ENCODE data around the gene SH3BGRL.
"Not testable (repeated sequence)": the region's sequence is repeated elsewhere in the genome, so short reads cannot be mapped to it uniquely, and the experiment has no call there.

SH3BGRL gene

DNA sequence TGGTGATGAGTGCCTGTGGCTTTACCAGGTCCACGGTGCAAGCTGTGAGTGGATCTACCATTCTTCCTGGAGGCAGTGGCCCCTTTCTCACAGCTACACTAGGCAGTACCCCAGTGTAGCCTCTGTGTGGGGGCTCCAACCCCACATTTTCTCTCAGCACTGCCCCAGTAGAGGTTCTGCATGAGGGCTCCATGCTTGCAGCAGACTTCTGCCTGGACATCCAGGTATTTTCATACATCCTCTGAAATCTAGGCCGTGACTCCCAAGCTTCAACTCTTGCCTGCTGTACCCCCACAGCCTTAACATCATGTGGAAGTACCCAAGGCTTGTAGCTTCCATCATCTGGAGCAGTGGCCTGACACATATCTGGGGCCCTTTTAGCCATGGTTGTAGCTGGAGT is 90.1 kb downstream of the SH3BGRL start:
- FAIRE-seq: no peak
- DNase-seq (ENCODE audit: insufficient read length, low spot score): no peak
- TF ChIP-seq POLR2A (IDR thresholded peaks at IDR 0.05; ENCODE audit: low read depth, low read length): no peak

DNA sequence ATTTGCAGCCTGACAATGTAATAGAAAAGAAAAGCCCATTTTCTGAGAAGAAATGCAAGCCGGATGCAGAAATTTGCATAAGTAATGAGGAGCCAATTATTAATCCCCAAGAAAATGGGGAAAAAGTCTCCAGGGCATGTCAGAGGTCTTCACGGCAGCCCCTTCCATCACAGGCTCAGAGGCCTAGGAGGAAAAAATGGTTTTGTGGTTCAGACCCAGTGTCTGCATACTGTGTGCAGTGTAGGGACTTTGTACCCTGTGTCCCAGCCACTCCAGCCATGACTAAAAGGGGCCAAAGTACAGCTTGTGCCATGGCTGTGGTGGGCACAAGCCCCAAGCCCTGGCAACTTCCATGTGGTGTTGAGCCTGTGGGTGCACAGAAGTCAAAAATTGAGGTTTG is 92.2 kb downstream of the SH3BGRL start:
- no peak for TF ChIP-seq POLR2A (IDR thresholded peaks at IDR 0.05; ENCODE audit: low read depth, low read length)
- DNase-seq (ENCODE audit: insufficient read length, low spot score) (no peak), FAIRE-seq (no peak)

GRCh38 chrX:81301877-81302276 is 100.0 kb downstream of the SH3BGRL start:
- TF ChIP-seq POLR2A (IDR thresholded peaks at IDR 0.05; ENCODE audit: low read depth, low read length): no peak
- DNase-seq (ENCODE audit: insufficient read length, low spot score) (no peak), FAIRE-seq (no peak)

DNA sequence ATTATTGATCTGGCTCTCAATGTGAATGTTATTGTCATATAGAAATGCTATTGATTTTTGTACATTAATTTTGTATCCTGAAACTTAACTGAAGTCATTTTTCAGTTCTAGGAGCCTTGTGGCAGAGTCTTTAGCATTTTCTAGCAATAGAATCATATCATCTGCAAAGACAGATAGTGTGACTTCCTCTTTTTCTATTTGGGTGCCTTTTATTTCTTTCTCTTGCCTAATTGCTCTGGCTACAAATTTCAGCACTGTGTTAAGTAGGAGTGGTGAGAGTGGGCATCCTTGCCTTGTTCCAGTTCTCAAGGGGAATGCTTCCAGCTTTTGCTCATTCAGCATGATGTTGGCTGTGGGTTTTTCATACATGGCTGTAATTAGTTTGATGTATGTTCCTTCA is 102.7 kb downstream of the SH3BGRL start:
- FAIRE-seq: no peak
- DNase-seq (ENCODE audit: insufficient read length, low spot score): no peak
- no peak for TF ChIP-seq POLR2A (IDR thresholded peaks at IDR 0.05; ENCODE audit: low read depth, low read length)

- DNase-seq (ENCODE audit: insufficient read length, low spot score) (no peak), FAIRE-seq (no peak)
- no peak for TF ChIP-seq POLR2A (IDR thresholded peaks at IDR 0.05; ENCODE audit: low read depth, low read length)
Measured at GRCh38 chrX:81305240-81305639, 103.3 kb downstream of the SH3BGRL start.

- FAIRE-seq: no peak
- TF ChIP-seq POLR2A (IDR thresholded peaks at IDR 0.05; ENCODE audit: low read depth, low read length): no peak
- no peak for DNase-seq (ENCODE audit: insufficient read length, low spot score)
Measured at GRCh38 chrX:81308086-81308829, 106.4 kb downstream of the SH3BGRL start.

DNA sequence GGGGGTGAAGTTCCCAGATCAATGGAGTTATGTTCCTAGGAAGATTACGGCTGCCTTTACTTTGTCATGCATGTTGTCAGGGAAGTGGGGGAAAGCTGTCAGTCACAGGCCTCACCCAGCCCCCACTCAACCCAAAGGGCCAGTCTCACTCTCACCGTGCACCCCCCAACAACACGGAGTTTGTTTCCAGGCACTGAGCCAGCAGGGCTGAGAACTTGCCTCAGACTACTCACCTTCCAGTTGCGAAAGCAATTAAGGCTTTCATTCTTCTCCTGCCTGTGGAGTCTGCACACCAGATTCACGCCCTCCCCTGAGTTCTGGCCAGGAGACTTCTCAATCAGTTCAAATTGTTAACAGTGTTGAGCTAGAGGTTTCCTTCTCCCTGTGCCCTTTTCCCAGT is 114.3 kb downstream of the SH3BGRL start:
- TF ChIP-seq POLR2A (IDR thresholded peaks at IDR 0.05; ENCODE audit: low read depth, low read length): no peak
- DNase-seq (ENCODE audit: insufficient read length, low spot score) (no peak), FAIRE-seq (no peak)

GRCh38 chrX:81331653-81332052 is 129.8 kb downstream of the SH3BGRL start:
- DNase-seq (ENCODE audit: insufficient read length, low spot score); FAIRE-seq: not testable (repeated sequence)

DNA sequence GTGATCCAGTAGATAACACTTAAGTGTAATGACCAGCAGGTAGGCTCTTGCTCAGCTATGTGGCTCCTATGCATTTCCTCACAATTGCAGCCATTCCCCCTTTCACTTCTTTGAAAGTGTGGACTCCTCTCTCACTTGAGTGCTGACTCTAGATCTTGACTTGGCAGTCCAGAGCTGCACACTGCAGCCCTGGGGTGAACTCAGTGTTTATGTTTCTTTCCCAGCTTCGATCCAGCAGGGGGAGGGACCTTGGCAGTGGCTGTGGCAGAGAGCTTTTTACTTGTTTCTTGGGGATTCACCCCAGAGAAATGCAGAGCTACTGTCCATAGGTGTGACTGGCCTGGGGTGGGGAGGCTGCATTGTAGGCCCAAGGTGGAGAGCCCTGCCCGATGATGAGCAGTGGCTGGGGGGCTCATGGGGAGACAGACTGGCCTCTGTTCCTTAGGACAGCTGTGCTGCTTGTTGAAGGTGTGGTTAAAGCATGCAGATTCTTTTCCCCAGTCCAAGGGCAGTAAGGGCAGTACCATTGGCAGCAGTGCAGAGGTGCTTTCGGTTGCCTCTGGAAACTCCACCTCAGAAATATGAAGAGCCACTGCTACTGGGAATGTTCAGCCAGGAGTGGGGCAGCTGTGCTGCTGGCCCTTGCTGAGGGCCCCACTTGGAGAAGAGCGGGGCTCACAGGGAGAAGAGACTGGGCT is 134.7 kb downstream of the SH3BGRL start:
- no peak for DNase-seq (ENCODE audit: insufficient read length, low spot score)
- TF ChIP-seq POLR2A (IDR thresholded peaks at IDR 0.05; ENCODE audit: low read depth, low read length): no peak
- FAIRE-seq: no peak

DNA sequence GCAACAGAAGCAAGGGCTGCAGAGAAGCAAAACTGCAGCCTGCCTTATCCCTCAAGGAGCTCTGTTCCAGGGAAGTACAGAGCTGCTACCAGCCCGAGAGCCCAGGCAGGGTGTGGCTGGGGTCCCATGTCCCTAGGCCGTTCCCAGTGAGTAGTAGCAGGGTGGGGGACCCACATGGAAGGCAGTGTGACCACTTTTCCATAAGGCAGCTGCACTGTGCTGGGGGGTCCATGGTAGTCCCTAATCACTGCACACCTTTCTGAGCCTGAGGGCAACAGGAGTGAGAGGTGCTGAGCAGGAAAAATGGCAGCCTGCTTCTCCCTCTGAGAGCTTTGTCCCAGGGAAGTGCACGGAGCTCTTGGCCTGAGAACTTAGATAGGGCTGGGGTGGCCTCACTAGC is 135.9 kb downstream of the SH3BGRL start:
- no peak for FAIRE-seq
- no peak for TF ChIP-seq POLR2A (IDR thresholded peaks at IDR 0.05; ENCODE audit: low read depth, low read length)
- DNase-seq (ENCODE audit: insufficient read length, low spot score): no peak

- TF ChIP-seq POLR2A (IDR thresholded peaks at IDR 0.05; ENCODE audit: low read depth, low read length): no peak
- FAIRE-seq (no peak), DNase-seq (ENCODE audit: insufficient read length, low spot score) (no peak)
Measured at GRCh38 chrX:81338924-81339323, 137.0 kb downstream of the SH3BGRL start.

DNA sequence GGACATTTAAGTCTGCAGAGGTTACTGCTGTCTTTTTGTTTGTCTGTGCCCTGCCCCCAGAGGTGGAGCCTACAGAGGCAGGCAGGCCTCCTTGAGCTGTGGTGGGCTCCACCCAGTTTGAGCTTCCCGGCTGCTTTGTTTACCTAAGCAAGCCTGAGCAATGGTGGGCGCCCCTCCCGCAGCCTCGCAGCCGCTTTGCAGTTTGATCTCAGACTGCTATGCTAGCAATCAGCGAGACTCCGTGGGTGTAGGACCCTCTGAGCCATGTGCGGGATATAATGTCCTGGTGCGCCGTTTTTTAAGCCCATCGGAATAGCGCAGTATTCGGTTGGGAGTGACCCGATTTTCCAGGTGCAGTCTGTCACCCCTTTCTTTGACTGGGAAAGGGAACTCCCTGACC is 143.4 kb downstream of the SH3BGRL start:
- DNase-seq (ENCODE audit: insufficient read length, low spot score); FAIRE-seq: not testable (repeated sequence)

All from H54 (cell line).